ENCODE data around the gene PANK1. TPM values are rescaled to one million over a fixed set of nuclear protein-coding genes. Genes with fewer than 3 reads are reported as not detected.

The PANK1 gene
- total RNA-seq, 1 experiment from 2014 or later, result 24.0 TPM

- DNase-seq, result peak; percentile 62 to 84
These were observed 715 bp upstream of the PANK1 start for GRCh38 chr10:89645742-89646172.

GRCh38 chr10:89644691-89644966, 413 bp downstream of the PANK1 start:
- peaks cover 16% of the 10 kb centered on the region for H3K4me1 Mint-ChIP-seq (ENCODE audit: low read depth, unreplicated experiment)
- DNase-seq, result no peak

More at GRCh38 chr10:89645742-89646172, 715 bp upstream of the PANK1 start:
- Mint-ChIP-seq H3K9me3 (ENCODE audit: unreplicated experiment) (peaks cover 9% of the 10 kb centered on the region), H3K4me3 (ENCODE audit: unreplicated experiment) (no peak overlapping the region), H3K27ac (ENCODE audit: unreplicated experiment) (peak overlapping the region; percentile 72), H3K4me1 (ENCODE audit: low read depth, unreplicated experiment) (peaks cover 8% of the 10 kb centered on the region), H3K36me3 (ENCODE audit: insufficient read depth, unreplicated experiment) (peaks cover 6% of the 10 kb centered on the region), H3K27me3 (ENCODE audit: insufficient read depth, unreplicated experiment) (no peaks in the 10 kb centered on the region)
- TSS peak; percentile 18 for BruUV-seq (replicated peaks)
- H3K9me3 ChIP-seq, result peaks cover 10% of the 10 kb centered on the region; the same call in 1 of the 2 replicates
- peak overlapping the region; percentile 83 for H3K4me3 ChIP-seq (ENCODE audit: low read depth, low read length)
- H3K27me3 ChIP-seq (replicated peaks; ENCODE audit: control insufficient read depth, insufficient read depth, low read length), result no peaks in the 10 kb centered on the region
- no peak for TF ChIP-seq CTCF (IDR thresholded peaks at IDR 0.05; ENCODE audit: insufficient read depth in 1 of 2, low read depth in 1 of 2, low read length in 1 of 2, severe bottlenecking in 1 of 2, unreplicated experiment in 1 of 2)
- peaks cover 19% of the 10 kb centered on the region for H3K4me1 ChIP-seq
- intact Hi-C loops (cut with micrococcal nuclease; ENCODE audit: unreplicated experiment), result loop anchor here (2.0 to 10.0 kb wide), 3 partner anchors 23 to 293 kb away; no protein-coding TSS in a partner anchor
- H3K36me3 ChIP-seq (ENCODE audit: control insufficient read depth, insufficient read depth, low read length), result no peaks in the 10 kb centered on the region
- ChIA-PET CTCF (interaction anchor here (0.6 to 1.5 kb wide), 3 partner anchors 28 to 55 kb away, joined by 3 to 6 read pairs (median 4); partner anchors contain the start of gene KIF20B), POLR2A (interaction anchor here (0.6 to 1.7 kb wide), 2 partner anchors 26 to 56 kb away, joined by 3 to 9 read pairs; partner anchors contain the start of gene KIF20B)

More at GRCh38 chr10:89644691-89644966, 413 bp downstream of the PANK1 start:
- H3K4me3 ChIP-seq (ENCODE audit: low read depth, low read length), result peak overlapping the region; percentile 83
- TF ChIP-seq CTCF (IDR thresholded peaks at IDR 0.05; ENCODE audit: insufficient read depth in 1 of 2, low read depth in 1 of 2, low read length in 1 of 2, severe bottlenecking in 1 of 2, unreplicated experiment in 1 of 2), result no peak
- Mint-ChIP-seq H3K27ac (ENCODE audit: unreplicated experiment) (no peak overlapping the region), H3K9me3 (ENCODE audit: unreplicated experiment) (peaks cover under 1% of the 10 kb centered on the region), H3K4me3 (ENCODE audit: unreplicated experiment) (no peak overlapping the region), H3K27me3 (ENCODE audit: insufficient read depth, unreplicated experiment) (no peaks in the 10 kb centered on the region), H3K36me3 (ENCODE audit: insufficient read depth, unreplicated experiment) (peaks cover 6% of the 10 kb centered on the region)
- CTCF ChIA-PET, result interaction anchor here (1.7 kb wide), 1 partner anchor 57 kb away, joined by 28 read pairs; the partner anchor contains the start of gene KIF20B
- no peaks in the 10 kb centered on the region for H3K36me3 ChIP-seq (ENCODE audit: control insufficient read depth, insufficient read depth, low read length)
- H3K4me1 ChIP-seq, result peaks cover 25% of the 10 kb centered on the region
- POLR2A ChIA-PET, result interaction anchor here (1.8 to 2.6 kb wide), 2 partner anchors 35 to 56 kb away, joined by 8 to 54 read pairs; partner anchors contain the start of gene KIF20B
- peaks cover 9% of the 10 kb centered on the region; the same call in 1 of the 2 replicates for H3K9me3 ChIP-seq
- intact Hi-C loops (cut with micrococcal nuclease; ENCODE audit: unreplicated experiment), result loop anchor here (1.0 to 10.0 kb wide), 4 partner anchors 24 to 292 kb away; partner anchors contain the start of gene KIF20B
- no peaks in the 10 kb centered on the region for H3K27me3 ChIP-seq (replicated peaks; ENCODE audit: control insufficient read depth, insufficient read depth, low read length)
- BruUV-seq (replicated peaks), result no TSS peak

Data from Caco-2 (cell line).